ENCODE measurements around the gene RAET1L. TPM values are rescaled to one million over a fixed set of nuclear protein-coding genes. Genes with fewer than 3 reads are reported as not detected.

The RAET1L gene
- total RNA-seq, 3 donors from 2014 or later = not detected

- intact Hi-C loops (cut with DNase I, micrococcal nuclease) = no loop called here
- peaks cover 6% of the 10 kb centered on the region for H3K4me1 ChIP-seq (ENCODE audit: low read depth)
- H3K9me3 ChIP-seq = no peaks in the 10 kb centered on the region
- no peaks in the 10 kb centered on the region for H3K36me3 ChIP-seq (ENCODE audit: low read depth)
- ATAC-seq = no peak
- no peak for DNase-seq
- H3K4me3 ChIP-seq = no peak overlapping the region
- TF ChIP-seq CTCF (IDR thresholded peaks at IDR 0.05) = no peak
Observed at GRCh38 chr6:149985481-149985937, 39.8 kb downstream of the RAET1L start.

- intact Hi-C loops (cut with DNase I, micrococcal nuclease) = no loop called here
Observed at GRCh38 chr6:149984773-149985172, 40.6 kb downstream of the RAET1L start.

GRCh38 chr6:149983145-149983544 is 42.2 kb downstream of the RAET1L start:
- H3K9me3 ChIP-seq = no peaks in the 10 kb centered on the region
- ATAC-seq (no peak), DNase-seq (no peak)
- intact Hi-C loops (cut with DNase I, micrococcal nuclease) = no loop called here
- H3K4me3 ChIP-seq = no peak overlapping the region
- H3K4me1 ChIP-seq (ENCODE audit: low read depth) = no peaks in the 10 kb centered on the region
- no peak for TF ChIP-seq CTCF (IDR thresholded peaks at IDR 0.05)
- H3K36me3 ChIP-seq (ENCODE audit: low read depth) = no peaks in the 10 kb centered on the region

More at GRCh38 chr6:149984773-149985172, 40.6 kb downstream of the RAET1L start:
- H3K4me1 ChIP-seq (ENCODE audit: low read depth) = no peaks in the 10 kb centered on the region
- no peak for DNase-seq
- no peak overlapping the region for H3K4me3 ChIP-seq
- no peaks in the 10 kb centered on the region for H3K9me3 ChIP-seq
- ATAC-seq = no peak
- TF ChIP-seq CTCF (IDR thresholded peaks at IDR 0.05) = no peak
- no peaks in the 10 kb centered on the region for H3K36me3 ChIP-seq (ENCODE audit: low read depth)

- DNase-seq (no peak), ATAC-seq (no peak)
- no peak for TF ChIP-seq CTCF (IDR thresholded peaks at IDR 0.05)
- intact Hi-C loops (cut with DNase I, micrococcal nuclease) = no loop called here
- Histone ChIP-seq H3K4me1 (ENCODE audit: low read depth) (no peaks in the 10 kb centered on the region), H3K36me3 (ENCODE audit: low read depth) (no peaks in the 10 kb centered on the region), H3K9me3 (no peaks in the 10 kb centered on the region), H3K4me3 (no peak overlapping the region)
Observed at GRCh38 chr6:149979293-149979692, 46.0 kb downstream of the RAET1L start.

- no peaks in the 10 kb centered on the region for H3K4me1 ChIP-seq (ENCODE audit: low read depth)
- ATAC-seq (no peak), DNase-seq (no peak)
- intact Hi-C loops (cut with DNase I, micrococcal nuclease) = no loop called here
- no peak for TF ChIP-seq CTCF (IDR thresholded peaks at IDR 0.05)
- no peak overlapping the region for H3K4me3 ChIP-seq
- H3K9me3 ChIP-seq = no peaks in the 10 kb centered on the region
- no peaks in the 10 kb centered on the region for H3K36me3 ChIP-seq (ENCODE audit: low read depth)
Observed at GRCh38 chr6:149978610-149979009, 46.7 kb downstream of the RAET1L start.

- TF ChIP-seq CTCF (IDR thresholded peaks at IDR 0.05) = no peak
- H3K4me3 ChIP-seq = no peak overlapping the region
- no peaks in the 10 kb centered on the region for H3K4me1 ChIP-seq (ENCODE audit: low read depth)
- ATAC-seq (no peak), DNase-seq (no peak)
- H3K36me3 ChIP-seq (ENCODE audit: low read depth) = no peaks in the 10 kb centered on the region
- intact Hi-C loops (cut with DNase I, micrococcal nuclease) = no loop called here
- H3K9me3 ChIP-seq = no peaks in the 10 kb centered on the region
Observed at GRCh38 chr6:149977221-149977620, 48.1 kb downstream of the RAET1L start.

All from mucosa of descending colon (tissue), 3 donors.